A549 (cell line): ENCODE data around the gene PLEKHA6. TPM values are rescaled to one million over a fixed set of nuclear protein-coding genes. Genes with fewer than 3 reads are reported as not detected.
A peak's percentile ranks its signal among the peaks of the same experiment; 100 is the strongest.

Source experiments
- ATAC-seq, 2 experiments: fragments of 200-7000 bp in 1 of 2; fragments of >200 bp in 1 of 2; cut with Nextera tagmentation in 1 of 2; cut with Tn5 transposase in 1 of 2; 3 replicates each; pipeline versions ENCODE4 v1.8.0 to v1.9.1; 2018 to 2020; ENCODE audit warnings: mild to moderate bottlenecking in 1 of 2, moderate library complexity in 1 of 2
- CTCF ChIA-PET: fragments of 300-600 bp; sonication (Branson Sonifier 250); formaldehyde crosslinking; extraction: SDS; loops from one replicate; lab custom pipeline; 2021; ENCODE audit warnings: antibody characterized with exemption, inconsistent platforms; lab: Yijun Ruan, JAX
- POLR2A ChIA-PET: fragments of 350-600 bp; formaldehyde crosslinking; extraction: SDS; loops from one replicate; lab custom pipeline; 2021; ENCODE audit warnings: antibody characterized with exemption, inconsistent platforms; lab: Yijun Ruan, JAX
- DNase-seq, 2 experiments: peaks; one replicate each; pipeline versions ENCODE4 v3.0.0 to v3.0.0-alpha.2; 2011 to 2016; ENCODE audit warnings: low read depth in 1 of 2, low spot score in 1 of 2
- FAIRE-seq: peaks from 2 replicates; lab custom pipeline; 2011; peaks lifted over from hg19 to GRCh38; lab: Jason Lieb, UNC
- H3K27ac ChIP-seq, 2 experiments: fragments of >200 bp; sonication (Bioruptor Twin); formaldehyde crosslinking; 3 replicates each; pipeline ENCODE4 v1.5.1; 2016 to 2017
- H3K4me1 ChIP-seq: fragments of >200 bp; sonication (Bioruptor Twin); formaldehyde crosslinking; 3 replicates; pipeline ENCODE4 v1.6.1; 2016
- H3K4me2 ChIP-seq: fragments of >200 bp; sonication (Bioruptor Twin); formaldehyde crosslinking; 3 replicates; pipeline ENCODE4 v1.6.1; 2016
- H3K4me3 ChIP-seq: fragments of >200 bp; sonication (Bioruptor Twin); formaldehyde crosslinking; 3 replicates; pipeline ENCODE4 v1.5.1; 2016
- H3K9me3 ChIP-seq: fragments of >200 bp; sonication (Bioruptor Twin); formaldehyde crosslinking; 3 replicates; pipeline ENCODE4 v1.6.1; 2016
- CBX8 ChIP-seq: fragments of 200-600 bp; sonication (generic); IDR thresholded peaks from 2 replicates; pipeline ENCODE4 v1.6.1; 2016
- CEBPB ChIP-seq, 2 experiments: fragments of >200 bp in 1 of 2; sonication (Bioruptor Twin) in 1 of 2; formaldehyde crosslinking in 1 of 2; IDR thresholded peaks; 2 replicates each; pipeline ENCODE4 v1.6.1; 2012 to 2016
- EHMT2 ChIP-seq: fragments of 200-600 bp; sonication (generic); IDR thresholded peaks from 2 replicates; pipeline ENCODE4 v1.6.1; 2016; ENCODE audit warnings: antibody characterized with exemption, low read depth, mild to moderate bottlenecking, moderate library complexity
- ESRRA ChIP-seq: fragments of 150-350 bp; IDR thresholded peaks from 2 replicates; pipeline ENCODE4 v1.6.1; 2014; ENCODE audit warnings: mild to moderate bottlenecking, low read length, borderline replicate concordance
- GATA3 ChIP-seq: IDR thresholded peaks from 2 replicates; pipeline ENCODE4 v1.6.1; 2012; ENCODE audit warnings: borderline replicate concordance
- HDAC2 ChIP-seq: fragments of 200-600 bp; sonication (generic); IDR thresholded peaks from 2 replicates; pipeline ENCODE4 v1.6.1; 2016
- HEYL ChIP-seq: fragments of 250-450 bp; sonication (Bioruptor Pico); IDR thresholded peaks from 2 replicates; pipeline ENCODE4 v1.8.0; 2021; ENCODE audit warnings: mild to moderate bottlenecking, moderate library complexity
- HOXA7 ChIP-seq: fragments of 250-450 bp; sonication (Bioruptor Pico); IDR thresholded peaks from 2 replicates; pipeline ENCODE4 v1.5.0; 2020; ENCODE audit warnings: mild to moderate bottlenecking, moderate library complexity
- HOXB5 ChIP-seq: fragments of 250-450 bp; sonication (Bioruptor Pico); IDR thresholded peaks from 2 replicates; pipeline ENCODE4 v1.5.0; 2020; ENCODE audit warnings: mild to moderate bottlenecking, moderate library complexity
- JUN ChIP-seq, 2 experiments: fragments of >200 bp; sonication (Bioruptor Twin); formaldehyde crosslinking; IDR thresholded peaks; 2 replicates in 1 of 2; 3 replicates in 1 of 2; pipeline ENCODE4 v1.6.1; 2016 to 2017
- JUNB ChIP-seq: fragments of >200 bp; sonication (Bioruptor Twin); formaldehyde crosslinking; IDR thresholded peaks from 2 replicates; pipeline ENCODE4 v1.6.1; 2016
- MAFK ChIP-seq: fragments of 450-650 bp; IDR thresholded peaks from 2 replicates; pipeline ENCODE4 v1.6.1; 2014; ENCODE audit not compliant: partially characterized antibody
- POLR2A ChIP-seq: IDR thresholded peaks from 2 replicates; pipeline ENCODE4 v1.6.1; 2012; ENCODE audit warnings: mild to moderate bottlenecking, low read length
- POLR2AphosphoS2 ChIP-seq: conservative IDR thresholded peaks from 2 replicates; pipeline ENCODE4 v1.6.1; 2012; ENCODE audit warnings: low read length, improper control_type of control experiment, inconsistent platforms
- RAD21 ChIP-seq, 2 experiments: fragments of >200 bp in 1 of 2; sonication (Bioruptor Twin) in 1 of 2; formaldehyde crosslinking in 1 of 2; IDR thresholded peaks in 1 of 2; conservative IDR thresholded peaks in 1 of 2; 2 replicates in 1 of 2; 3 replicates in 1 of 2; pipeline ENCODE4 v1.6.1; 2012 to 2018; ENCODE audit warnings: inconsistent platforms in 1 of 2
- RCOR1 ChIP-seq: fragments of 150-350 bp; IDR thresholded peaks from 2 replicates; pipeline ENCODE4 v1.6.1; 2014; ENCODE audit warnings: antibody characterized with exemption, low read length, low read depth
- SMC3 ChIP-seq: fragments of >200 bp; sonication (Bioruptor Twin); formaldehyde crosslinking; IDR thresholded peaks from 3 replicates; pipeline ENCODE4 v1.6.1; 2018; ENCODE audit warnings: inconsistent platforms
- SREBF2 ChIP-seq: fragments of 450-650 bp; IDR thresholded peaks from 2 replicates; pipeline ENCODE4 v1.6.1; 2014; ENCODE audit warnings: mild to moderate bottlenecking, moderate library complexity
- TP53 ChIP-seq: fragments of 250-450 bp; sonication (Bioruptor Pico); IDR thresholded peaks from 2 replicates; pipeline ENCODE4 v1.5.0; 2021; ENCODE audit warnings: mild to moderate bottlenecking, moderate library complexity
- ZFP36 ChIP-seq: fragments of 450-650 bp; IDR thresholded peaks from 2 replicates; pipeline ENCODE4 v1.6.1; 2014; ENCODE audit warnings: borderline replicate concordance; ENCODE audit not compliant: partially characterized antibody
- WGBS: methylation state at CpG from one replicate; pipeline ENCODE4 v1.1.6; 2017; ENCODE audit errors: missing lambda C conversion rate; 5-methylcytosine and 5-hydroxymethylcytosine counted together
- polyA plus RNA-seq, 4 experiments: library from polyadenylated mRNA; depleted of rRNA in 3 of 4; stranded (reverse); fragments of >200 nt; fragmentation: RNase III in 1 of 4; extraction: RNeasy Plus Mini Kit Qiagen cat#74134 plus additional on column Dnase treatment in 1 of 4; gene quantifications; 2 replicates in 3 of 4; 3 replicates in 1 of 4; pipeline ENCODE4 v1.2.3, GENCODE V29; 2011 to 2017
- TF ChIP-seq, protein P1 (sequence below): fragments of 200-600 bp; sonication (generic); IDR thresholded peaks from 2 replicates; pipeline ENCODE4 v1.6.1; 2016; ENCODE audit warnings: antibody characterized with exemption, mild to moderate bottlenecking, moderate library complexity
- TF ChIP-seq, protein P2 (sequence below): fragments of 150-350 bp; IDR thresholded peaks from 2 replicates; pipeline ENCODE4 v1.6.1; 2014; ENCODE audit warnings: low read depth, mild to moderate bottlenecking, low read length
- TF ChIP-seq, protein P3 (sequence below): fragments of >200 bp; sonication (Bioruptor Twin); formaldehyde crosslinking; IDR thresholded peaks from 3 replicates; pipeline ENCODE4 v1.5.1; 2016

PLEKHA6 gene
- polyA plus RNA-seq, 2 of the 4 experiments (the other 2 are of a cell fraction), result 13.0 to 26.2 TPM

DNA sequence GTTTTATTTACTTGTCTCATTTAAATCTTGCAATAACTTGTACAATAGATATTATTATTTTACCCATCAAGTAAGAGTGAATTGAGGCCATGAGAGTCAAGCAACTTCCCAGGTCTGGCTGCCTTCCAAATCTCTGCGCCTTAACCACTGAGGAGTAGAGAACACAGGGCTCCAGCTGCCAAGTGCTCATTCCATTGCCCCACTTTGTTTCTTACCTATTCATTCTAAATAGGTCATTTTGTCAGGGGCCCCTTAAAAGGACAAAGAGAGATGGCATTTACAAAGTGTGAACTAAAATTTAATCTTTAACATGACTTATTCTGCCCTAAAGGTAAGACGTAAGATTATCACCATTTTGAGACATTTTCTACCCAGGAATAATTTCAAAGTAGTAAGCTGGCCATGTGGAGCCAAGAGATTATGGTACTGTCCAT lies 48.4 kb upstream of the PLEKHA6 start:
- H3K4me3 ChIP-seq, result peak overlapping the region; percentile 94
- FAIRE-seq, result no peak
- POLR2A ChIA-PET, result interaction anchor here (1.3 to 4.3 kb wide), 2 partner anchors 9 kb away, joined by 8 to 16 read pairs; no protein-coding TSS in a partner anchor
- no peak for ATAC-seq
- TF ChIP-seq EHMT2, result no peak
- TF ChIP-seq, protein P1, sequence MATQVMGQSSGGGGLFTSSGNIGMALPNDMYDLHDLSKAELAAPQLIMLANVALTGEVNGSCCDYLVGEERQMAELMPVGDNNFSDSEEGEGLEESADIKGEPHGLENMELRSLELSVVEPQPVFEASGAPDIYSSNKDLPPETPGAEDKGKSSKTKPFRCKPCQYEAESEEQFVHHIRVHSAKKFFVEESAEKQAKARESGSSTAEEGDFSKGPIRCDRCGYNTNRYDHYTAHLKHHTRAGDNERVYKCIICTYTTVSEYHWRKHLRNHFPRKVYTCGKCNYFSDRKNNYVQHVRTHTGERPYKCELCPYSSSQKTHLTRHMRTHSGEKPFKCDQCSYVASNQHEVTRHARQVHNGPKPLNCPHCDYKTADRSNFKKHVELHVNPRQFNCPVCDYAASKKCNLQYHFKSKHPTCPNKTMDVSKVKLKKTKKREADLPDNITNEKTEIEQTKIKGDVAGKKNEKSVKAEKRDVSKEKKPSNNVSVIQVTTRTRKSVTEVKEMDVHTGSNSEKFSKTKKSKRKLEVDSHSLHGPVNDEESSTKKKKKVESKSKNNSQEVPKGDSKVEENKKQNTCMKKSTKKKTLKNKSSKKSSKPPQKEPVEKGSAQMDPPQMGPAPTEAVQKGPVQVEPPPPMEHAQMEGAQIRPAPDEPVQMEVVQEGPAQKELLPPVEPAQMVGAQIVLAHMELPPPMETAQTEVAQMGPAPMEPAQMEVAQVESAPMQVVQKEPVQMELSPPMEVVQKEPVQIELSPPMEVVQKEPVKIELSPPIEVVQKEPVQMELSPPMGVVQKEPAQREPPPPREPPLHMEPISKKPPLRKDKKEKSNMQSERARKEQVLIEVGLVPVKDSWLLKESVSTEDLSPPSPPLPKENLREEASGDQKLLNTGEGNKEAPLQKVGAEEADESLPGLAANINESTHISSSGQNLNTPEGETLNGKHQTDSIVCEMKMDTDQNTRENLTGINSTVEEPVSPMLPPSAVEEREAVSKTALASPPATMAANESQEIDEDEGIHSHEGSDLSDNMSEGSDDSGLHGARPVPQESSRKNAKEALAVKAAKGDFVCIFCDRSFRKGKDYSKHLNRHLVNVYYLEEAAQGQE, result no peak
- TF ChIP-seq CBX8, result no peak
- TF ChIP-seq TP53, result no peak
- TF ChIP-seq POLR2A, result no peak
- TF ChIP-seq POLR2AphosphoS2, result no peak
- TF ChIP-seq JUNB, result no peak
- no peak for TF ChIP-seq HDAC2
- no peak for TF ChIP-seq MAFK
- no peak for TF ChIP-seq ZFP36
- TF ChIP-seq, protein P2, sequence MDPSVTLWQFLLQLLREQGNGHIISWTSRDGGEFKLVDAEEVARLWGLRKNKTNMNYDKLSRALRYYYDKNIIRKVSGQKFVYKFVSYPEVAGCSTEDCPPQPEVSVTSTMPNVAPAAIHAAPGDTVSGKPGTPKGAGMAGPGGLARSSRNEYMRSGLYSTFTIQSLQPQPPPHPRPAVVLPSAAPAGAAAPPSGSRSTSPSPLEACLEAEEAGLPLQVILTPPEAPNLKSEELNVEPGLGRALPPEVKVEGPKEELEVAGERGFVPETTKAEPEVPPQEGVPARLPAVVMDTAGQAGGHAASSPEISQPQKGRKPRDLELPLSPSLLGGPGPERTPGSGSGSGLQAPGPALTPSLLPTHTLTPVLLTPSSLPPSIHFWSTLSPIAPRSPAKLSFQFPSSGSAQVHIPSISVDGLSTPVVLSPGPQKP, result no peak
- TF ChIP-seq, all 56 proteins: peak for 0
- Histone ChIP-seq H3K4me1 (peaks cover 38% of the 10 kb centered on the region), H3K9me3 (no peaks in the 10 kb centered on the region), H3K27ac (peak overlapping the region; percentile 24 to 98; a peak in 2 of 6 replicates), H3K4me2 (peak overlapping the region; percentile 79)
- peak in 1 of 2 experiments; percentile 46 for DNase-seq
- CTCF ChIA-PET, result interaction anchor here (0.8 to 7.4 kb wide), 9 partner anchors 10 to 399 kb away, joined by 3 to 60 read pairs (median 5); partner anchors contain the start of gene PIK3C2B
- 1% methylated on average over 2 of the region's 2 CpGs for WGBS

DNA sequence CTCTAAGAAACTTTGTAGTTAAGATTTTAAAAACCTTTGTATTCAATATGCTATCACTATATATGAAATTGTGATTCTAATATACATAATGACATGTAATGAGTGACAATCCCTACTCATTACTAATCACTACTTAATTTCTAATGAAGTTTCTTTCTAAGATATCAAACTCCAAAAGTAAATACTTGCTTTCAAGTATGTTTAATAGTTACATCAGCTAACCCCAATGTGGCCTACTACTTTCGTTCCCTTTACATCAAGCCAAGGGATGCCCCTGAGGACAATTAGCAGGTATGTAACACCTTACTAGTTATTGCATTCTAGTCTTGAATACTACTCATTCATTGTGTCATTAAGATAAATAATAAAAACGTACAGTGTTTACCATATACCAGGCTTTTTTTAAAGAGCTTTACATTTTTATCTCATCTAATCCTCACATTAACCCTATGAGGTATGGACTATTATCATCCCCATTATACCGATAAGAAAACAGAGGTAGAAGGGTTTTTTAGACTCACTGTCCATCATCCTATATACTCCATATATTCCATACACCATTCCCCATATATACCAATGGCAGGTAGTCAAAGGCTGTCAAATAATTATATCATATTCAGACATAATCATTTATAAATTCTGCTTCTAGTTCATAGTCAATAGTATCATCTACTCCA lies 47.7 kb upstream of the PLEKHA6 start:
- under 1% methylated on average over 3 of the region's 3 CpGs for WGBS
- DNase-seq, result no peak
- no peak for FAIRE-seq
- ChIA-PET POLR2A (interaction anchor here (1.3 to 4.3 kb wide), 2 partner anchors 9 to 10 kb away, joined by 8 to 16 read pairs; no protein-coding TSS in a partner anchor), CTCF (interaction anchor here (0.8 to 7.4 kb wide), 9 partner anchors 9 to 546 kb away, joined by 3 to 60 read pairs (median 3); partner anchors contain the start of gene PIK3C2B)
- ATAC-seq, result no peak
- Histone ChIP-seq H3K4me1 (peaks cover 33% of the 10 kb centered on the region), H3K4me2 (peak overlapping the region; percentile 79), H3K27ac (peak overlapping the region; percentile 37 to 98; a peak in 1 of 6 replicates), H3K9me3 (no peaks in the 10 kb centered on the region), H3K4me3 (peak overlapping the region; percentile 94)
- no peak for TF ChIP-seq HOXB5 (CRISPR knock-in tag)
- TF ChIP-seq SMC3, result no peak
- TF ChIP-seq RCOR1, result no peak
- TF ChIP-seq, protein P3, sequence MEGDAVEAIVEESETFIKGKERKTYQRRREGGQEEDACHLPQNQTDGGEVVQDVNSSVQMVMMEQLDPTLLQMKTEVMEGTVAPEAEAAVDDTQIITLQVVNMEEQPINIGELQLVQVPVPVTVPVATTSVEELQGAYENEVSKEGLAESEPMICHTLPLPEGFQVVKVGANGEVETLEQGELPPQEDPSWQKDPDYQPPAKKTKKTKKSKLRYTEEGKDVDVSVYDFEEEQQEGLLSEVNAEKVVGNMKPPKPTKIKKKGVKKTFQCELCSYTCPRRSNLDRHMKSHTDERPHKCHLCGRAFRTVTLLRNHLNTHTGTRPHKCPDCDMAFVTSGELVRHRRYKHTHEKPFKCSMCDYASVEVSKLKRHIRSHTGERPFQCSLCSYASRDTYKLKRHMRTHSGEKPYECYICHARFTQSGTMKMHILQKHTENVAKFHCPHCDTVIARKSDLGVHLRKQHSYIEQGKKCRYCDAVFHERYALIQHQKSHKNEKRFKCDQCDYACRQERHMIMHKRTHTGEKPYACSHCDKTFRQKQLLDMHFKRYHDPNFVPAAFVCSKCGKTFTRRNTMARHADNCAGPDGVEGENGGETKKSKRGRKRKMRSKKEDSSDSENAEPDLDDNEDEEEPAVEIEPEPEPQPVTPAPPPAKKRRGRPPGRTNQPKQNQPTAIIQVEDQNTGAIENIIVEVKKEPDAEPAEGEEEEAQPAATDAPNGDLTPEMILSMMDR, result no peak

DNA sequence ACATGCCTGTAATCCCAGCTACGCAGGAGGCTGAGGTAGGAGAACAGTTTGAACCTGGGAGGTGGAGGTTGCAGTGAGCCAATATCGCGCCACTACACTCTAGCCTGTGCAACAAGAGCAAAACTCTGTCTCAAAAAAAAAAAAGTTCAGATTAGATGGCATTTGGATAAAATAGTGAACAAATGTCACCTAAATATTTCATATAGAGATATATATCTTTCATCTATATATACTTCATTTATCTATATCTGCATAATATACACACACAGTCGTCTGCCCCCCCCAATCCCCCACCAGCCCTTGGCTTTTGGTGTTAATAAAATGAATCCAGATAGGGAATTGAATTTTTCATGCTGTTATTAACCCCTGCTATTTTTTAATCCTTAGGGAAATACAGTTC lies 46.9 kb upstream of the PLEKHA6 start:
- TF ChIP-seq GATA3 (no peak), RAD21 (conservative IDR thresholded peaks at IDR 0.05 in 1 of 2, IDR thresholded peaks at IDR 0.05 in 1 of 2) (no peak), HOXA7 (CRISPR knock-in tag) (no peak), HEYL (CRISPR knock-in tag) (no peak), CEBPB (IDR thresholded peaks at IDR 0.05) (no peak), ESRRA (no peak), JUN (IDR thresholded peaks at IDR 0.05) (no peak), SREBF2 (no peak), JUNB (no peak)
- ChIA-PET POLR2A (no interaction called here), CTCF (interaction anchor here (0.8 to 7.4 kb wide), 7 partner anchors 8 to 546 kb away, joined by 3 to 60 read pairs (median 3); partner anchors contain the start of gene PIK3C2B)
- peaks cover 31% of the 10 kb centered on the region for H3K4me1 ChIP-seq
- ATAC-seq, result no peak
- WGBS, result 67% methylated on average over 4 of the region's 4 CpGs
- H3K4me2 ChIP-seq, result peak overlapping the region; percentile 79
- H3K27ac ChIP-seq, result no peak overlapping the region
- H3K4me3 ChIP-seq, result peak overlapping the region; percentile 94
- FAIRE-seq, result no peak
- no peak for DNase-seq
- no peaks in the 10 kb centered on the region for H3K9me3 ChIP-seq
